Gastrocnemius medialis (tissue), 4 donors: ENCODE results near the gene LONP2.

Experiments used
- CTCF ChIP-seq, 5 experiments: fragments of 450-650 bp in 3 of 5; fragments of 200-600 bp in 2 of 5; sonication (generic) in 2 of 5; IDR thresholded peaks in 4 of 5; conservative IDR thresholded peaks in 1 of 5; 1 replicate in 4 of 5; 2 replicates in 1 of 5; pipeline ENCODE4 v1.5.1; 2016 to 2019; ENCODE audit warnings: antibody characterized with exemption in 5 of 5, mild to moderate bottlenecking in 3 of 5, moderate library complexity in 3 of 5
- POLR2A ChIP-seq, 2 donors: fragments of 450-650 bp; IDR thresholded peaks; one replicate each; pipeline ENCODE4 v1.6.1; 2017; ENCODE audit warnings: antibody characterized with exemption in 2 of 2, mild to moderate bottlenecking in 2 of 2, moderate library complexity in 2 of 2

- TF ChIP-seq POLR2A (IDR thresholded peaks at IDR 0.05) (no peak), CTCF (IDR thresholded peaks at IDR 0.05 in 4 of 5, conservative IDR thresholded peaks at IDR 0.05 in 1 of 5) (no peak)
These were observed 82.8 kb downstream of the LONP2 start for GRCh38 chr16:48326915-48327314.
